GM12878 (cell line): ENCODE data around the gene ADAMTS13. TPM values are rescaled to one million over a fixed set of nuclear protein-coding genes. Genes with fewer than 3 reads are reported as not detected.

Experiments
- ATAC-seq: fragments of 200-7000 bp; cut with Tn5 transposase; 3 replicates; pipeline ENCODE4 v1.9.1; 2020; ENCODE audit warnings: mild to moderate bottlenecking, moderate library complexity
- BruUV-seq: library from RNA; stranded (reverse); fragments of 400-500 nt; replicated peaks from 2 replicates; lab custom pipeline; 2021; lab: Mats Ljungman, UMichigan
- CTCF ChIA-PET: fragments of 300-600 bp; sonication (Branson Sonifier 250); formaldehyde crosslinking; extraction: SDS; loops from one replicate; lab custom pipeline; 2021; ENCODE audit warnings: inconsistent platforms; lab: Yijun Ruan, JAX
- POLR2A ChIA-PET: fragments of 350-600 bp; formaldehyde crosslinking; extraction: SDS; loops from one replicate; lab custom pipeline; 2021; ENCODE audit warnings: inconsistent platforms; lab: Charles Lee
- RAD21 ChIA-PET: fragments of 300-600 bp; sonication (Branson Sonifier 250); formaldehyde crosslinking; loops from one replicate; lab custom pipeline; 2023; ENCODE audit warnings: antibody characterized with exemption; ENCODE audit not compliant: unreplicated experiment; lab: Charles Lee
- SMC1A ChIA-PET: fragments of 300-600 bp; sonication (Branson Sonifier 250); formaldehyde crosslinking; loops from one replicate; lab custom pipeline; 2023; ENCODE audit not compliant: unreplicated experiment, uncharacterized antibody; lab: Charles Lee
- DNase-seq: peaks from one replicate; pipeline ENCODE4 v3.0.0-alpha.2; 2011; ENCODE audit warnings: low read depth, low spot score
- FAIRE-seq: peaks from 3 replicates; lab custom pipeline; 2011; peaks lifted over from hg19 to GRCh38; lab: Jason Lieb, UNC
- H2AFZ ChIP-seq: 2 replicates; pipeline ENCODE4 v1.6.0; 2011; ENCODE audit warnings: low read depth, low read length, control low read depth; ENCODE audit not compliant: control insufficient read depth
- H3K27ac ChIP-seq: 2 replicates; pipeline ENCODE4 v1.5.1; 2011; ENCODE audit warnings: control low read depth; ENCODE audit not compliant: control insufficient read depth, insufficient read depth
- H3K27me3 ChIP-seq, 2 experiments: replicated peaks in 1 of 2; 2 replicates each; pipeline versions ENCODE4 v1.6.0 to v1.6.1; 2011; ENCODE audit warnings: low read length in 1 of 2; ENCODE audit not compliant: control insufficient read depth in 2 of 2, insufficient read depth in 2 of 2
- H3K36me3 ChIP-seq, 2 experiments: 2 replicates each; pipeline ENCODE4 v1.5.1; 2011; ENCODE audit warnings: low read length in 1 of 2; ENCODE audit not compliant: control insufficient read depth in 2 of 2, insufficient read depth in 2 of 2
- H3K4me1 ChIP-seq: 2 replicates; pipeline ENCODE4 v1.6.1; 2011; ENCODE audit warnings: mild to moderate bottlenecking, low read length, moderate library complexity, mixed read lengths; ENCODE audit not compliant: control insufficient read depth, insufficient read depth
- H3K4me2 ChIP-seq: 2 replicates; pipeline ENCODE4 v1.6.0; 2011; ENCODE audit warnings: control low read depth; ENCODE audit not compliant: control insufficient read depth, insufficient read depth
- H3K4me3 ChIP-seq: fragments of 200-600 bp; sonication (generic); 2 replicates; pipeline ENCODE4 v1.5.1; 2016
- H3K79me2 ChIP-seq: 2 replicates; pipeline ENCODE4 v1.6.0; 2011; ENCODE audit warnings: low read length; ENCODE audit not compliant: control insufficient read depth, insufficient read depth
- H3K9ac ChIP-seq: 2 replicates; pipeline ENCODE4 v1.8.0; 2011; ENCODE audit warnings: low read length, control low read depth, mixed read lengths; ENCODE audit not compliant: control insufficient read depth, insufficient read depth
- H3K9me3 ChIP-seq: replicated peaks from 3 replicates; pipeline ENCODE4 v1.5.1; 2011; ENCODE audit warnings: mild to moderate bottlenecking, low read length; ENCODE audit not compliant: control insufficient read depth, insufficient read depth
- H4K20me1 ChIP-seq: 2 replicates; pipeline ENCODE4 v1.6.0; 2011; ENCODE audit not compliant: control insufficient read depth, insufficient read depth
- BCL11A ChIP-seq: IDR thresholded peaks from 2 replicates; pipeline ENCODE4 v1.6.1; 2011; ENCODE audit warnings: low read depth, low read length
- E2F8 ChIP-seq: fragments of 450-650 bp; IDR thresholded peaks from 2 replicates; pipeline ENCODE4 v1.6.1; 2018; ENCODE audit warnings: mild to moderate bottlenecking, low read depth, moderate library complexity; ENCODE audit not compliant: partially characterized antibody
- HDGF ChIP-seq: fragments of 450-650 bp; IDR thresholded peaks from 2 replicates; pipeline ENCODE4 v1.6.1; 2016; ENCODE audit warnings: antibody characterized with exemption
- IKZF2 ChIP-seq, 2 experiments: fragments of 450-650 bp; IDR thresholded peaks; 2 replicates each; pipeline ENCODE4 v1.6.1; 2017; ENCODE audit warnings: mild to moderate bottlenecking in 2 of 2, moderate library complexity in 2 of 2
- MTA3 ChIP-seq: IDR thresholded peaks from 2 replicates; pipeline ENCODE4 v1.6.1; 2012; ENCODE audit warnings: low read length, inconsistent platforms, borderline replicate concordance
- NFYA ChIP-seq: IDR thresholded peaks from 2 replicates; pipeline ENCODE4 v1.6.1; 2011; ENCODE audit warnings: low read depth, mild to moderate bottlenecking, low read length, improper control_type of control experiment, borderline replicate concordance
- RFX5 ChIP-seq: IDR thresholded peaks from 2 replicates; pipeline ENCODE4 v1.6.1; 2011; ENCODE audit warnings: low read depth, low read length, improper control_type of control experiment
- SREBF2 ChIP-seq: IDR thresholded peaks from 2 replicates; pipeline ENCODE4 v1.6.1; 2012; ENCODE audit warnings: mild to moderate bottlenecking, low read length
- STAT3 ChIP-seq: IDR thresholded peaks from 2 replicates; pipeline ENCODE4 v1.6.1; 2011; ENCODE audit warnings: low read depth, low read length, improper control_type of control experiment
- ZNF207 ChIP-seq: fragments of 450-650 bp; IDR thresholded peaks from 2 replicates; pipeline ENCODE4 v1.6.1; 2014; ENCODE audit warnings: antibody characterized with exemption, mild to moderate bottlenecking, borderline replicate concordance
- ZNF24 ChIP-seq: fragments of 450-650 bp; IDR thresholded peaks from 2 replicates; pipeline ENCODE4 v1.6.1; 2017; ENCODE audit warnings: antibody characterized with exemption, mild to moderate bottlenecking
- ZNF384 ChIP-seq: IDR thresholded peaks from 2 replicates; pipeline ENCODE4 v1.6.1; 2012; ENCODE audit warnings: low read depth, mild to moderate bottlenecking, low read length, improper control_type of control experiment, borderline replicate concordance
- WGBS: methylation state at CpG from one replicate; pipeline ENCODE4 v1.1.6; 2016; ENCODE audit warnings: low lambda C conversion rate; ENCODE audit not compliant: insufficient replicate concordance, insufficient coverage; ENCODE audit errors: missing lambda C conversion rate; 5-methylcytosine and 5-hydroxymethylcytosine counted together
- in situ Hi-C: fragments of 300-500 bp; cut with MboI; formaldehyde crosslinking; loops from 9 replicates; pipeline ENCODE4 v1.14.3; 2018; ENCODE audit warnings: mixed read lengths
- intact Hi-C: fragments of 100-400 bp; cut with micrococcal nuclease; formaldehyde crosslinking; loops from one replicate; pipeline ENCODE4 v1.14.2; 2022; ENCODE audit not compliant: unreplicated experiment
- polyA plus RNA-seq, 11 experiments: library from polyadenylated mRNA; depleted of rRNA in 4 of 11; unstranded in 6 of 11; stranded (reverse) in 5 of 11; fragments of >200 nt; fragmentation: Nextera tagmentation in 4 of 11; fragmentation: Illumina TruSeq in 1 of 11; extraction: Ambion mirVana in 4 of 11; extraction: Trizol in 1 of 11; gene quantifications; 1 replicate in 1 of 11; 2 replicates in 10 of 11; pipeline versions ENCODE4 v1.2.1 to v1.2.3, GENCODE V29; 2011 to 2016; ENCODE audit warnings: inconsistent platforms in 2 of 11, missing spikeins in 2 of 11, low read depth in 1 of 11
- total RNA-seq, 4 experiments: library from RNA; depleted of rRNA in 3 of 4; stranded (reverse); fragments of >200 nt in 3 of 4; fragmentation: Illumina TruSeq in 1 of 4; extraction: Trizol in 1 of 4; gene quantifications; 2 replicates each; pipeline versions ENCODE4 v1.2.1 to v1.2.3, GENCODE V29; 2013 to 2021

Gene ADAMTS13
- total and polyA plus RNA-seq, 10 of the 15 experiments (the other 5 are each of a cell fraction or from before 2014, with no cell fraction given) = 0.08 to 2.4 (median 0.28) TPM

GRCh38 chr9:133506653-133507038 is 84.5 kb downstream of the ADAMTS13 start:
- ChIA-PET SMC1A (no interaction called here), POLR2A (no interaction called here), CTCF (no interaction called here)
- WGBS = 73% methylated on average over 18 of the region's 18 CpGs
- Histone ChIP-seq H3K4me1 (no peaks in the 10 kb centered on the region), H2AFZ (no peak overlapping the region), H3K4me2 (no peak overlapping the region), H4K20me1 (no peaks in the 10 kb centered on the region), H3K9ac (no peak overlapping the region), H3K36me3 (no peaks in the 10 kb centered on the region), H3K27ac (no peak overlapping the region), H3K4me3 (no peak overlapping the region), H3K79me2 (no peaks in the 10 kb centered on the region)
- no peak for ATAC-seq
- in situ Hi-C loops = no loop called here
- no TSS peak for BruUV-seq
- no peak for FAIRE-seq
- TF ChIP-seq SREBF2 = no peak
- no peak for TF ChIP-seq ZNF24
- TF ChIP-seq NFYA = no peak
- TF ChIP-seq STAT3 = no peak
- no peak for TF ChIP-seq HDGF
- TF ChIP-seq ZNF207 = no peak
- no peak for TF ChIP-seq BCL11A
- no peak for TF ChIP-seq MTA3
- no peak for TF ChIP-seq RFX5
- TF ChIP-seq ZNF384 = no peak
- no peak for TF ChIP-seq E2F8
- no peak for TF ChIP-seq IKZF2 (IDR thresholded peaks at IDR 0.05)
- TF ChIP-seq, all 136 proteins: peak for 0
- RAD21 ChIA-PET = no interaction called here
- H3K9me3 ChIP-seq = peaks cover 6% of the 10 kb centered on the region; the same call in 2 of the 3 replicates
- H3K27me3 ChIP-seq = no peaks in the 10 kb centered on the region; a peak in 1 of 4 replicates
- no peak for DNase-seq
- intact Hi-C loops = no loop called here
